HepG2 (cell line): Measurements from ENCODE around the gene ZFHX3.

ENCODE experiments used
- BRD4 ChIP-seq: sonication (generic); formaldehyde crosslinking; IDR thresholded peaks from 2 replicates; pipeline ENCODE4 v1.4.0; 2020; ENCODE audit warnings: missing genetic modification reagents
- FOXP1 ChIP-seq, 2 experiments: fragments of 450-650 bp in 1 of 2; IDR thresholded peaks; 2 replicates each; pipeline ENCODE4 v1.6.1; 2017 to 2018; ENCODE audit warnings: antibody characterized with exemption in 1 of 2
- HNRNPH1 ChIP-seq: fragments of 200-400 bp; formaldehyde crosslinking; optimal IDR thresholded peaks from 2 replicates; pipeline ENCODE3; 2017; ENCODE audit warnings: mild to moderate bottlenecking, low read depth, low read length
- HOXA5 ChIP-seq: sonication (generic); formaldehyde crosslinking; IDR thresholded peaks from 2 replicates; pipeline ENCODE4 v1.4.0; 2020; ENCODE audit warnings: missing genetic modification reagents
- PHF20 ChIP-seq: sonication (generic); formaldehyde crosslinking; IDR thresholded peaks from 2 replicates; pipeline ENCODE4 v1.5.0; 2020; ENCODE audit warnings: mild to moderate bottlenecking, missing genetic modification reagents
- PRMT3 ChIP-seq: sonication (generic); formaldehyde crosslinking; IDR thresholded peaks from 2 replicates; pipeline ENCODE4 v1.8.1; 2022; ENCODE audit warnings: low read depth, mild to moderate bottlenecking, moderate library complexity, missing genetic modification reagents, borderline replicate concordance
- SMAD1 ChIP-seq: sonication (generic); formaldehyde crosslinking; IDR thresholded peaks from 2 replicates; pipeline ENCODE4 v1.4.0; 2020; ENCODE audit warnings: missing genetic modification reagents, low read depth, mild to moderate bottlenecking, borderline replicate concordance
- SMAD3 ChIP-seq: sonication (generic); formaldehyde crosslinking; IDR thresholded peaks from 2 replicates; pipeline ENCODE4 v1.4.0; 2020; ENCODE audit warnings: missing genetic modification reagents
- SMARCC2 ChIP-seq: fragments of 450-650 bp; IDR thresholded peaks from 2 replicates; pipeline ENCODE4 v1.6.1; 2017; ENCODE audit warnings: antibody characterized with exemption, mild to moderate bottlenecking
- SMC3 ChIP-seq: IDR thresholded peaks from 2 replicates; pipeline ENCODE4 v1.6.1; 2011; ENCODE audit warnings: low read length, improper control_type of control experiment
- ZNF350 ChIP-seq: sonication (generic); formaldehyde crosslinking; IDR thresholded peaks from 2 replicates; pipeline ENCODE4 v1.4.0; 2020; ENCODE audit warnings: mild to moderate bottlenecking, low read depth, missing genetic modification reagents, borderline replicate concordance
- ZZZ3 ChIP-seq: sonication (generic); formaldehyde crosslinking; IDR thresholded peaks from 2 replicates; pipeline ENCODE4 v1.4.0; 2020; ENCODE audit warnings: missing genetic modification reagents, mild to moderate bottlenecking, borderline replicate concordance
- TF ChIP-seq, protein P1 (sequence below): sonication (generic); formaldehyde crosslinking; conservative IDR thresholded peaks from 2 replicates; pipeline ENCODE4 v1.4.0; 2020; ENCODE audit warnings: missing genetic modification reagents
- TF ChIP-seq, protein P2 (sequence below): IDR thresholded peaks from 2 replicates; pipeline ENCODE4 v1.6.1; 2016

- TF ChIP-seq HNRNPH1 (no peak), PRMT3 (CRISPR knock-in tag) (no peak), PHF20 (no peak), SMAD3 (CRISPR knock-in tag) (no peak), SMAD1 (CRISPR knock-in tag) (no peak), FOXP1 (IDR thresholded peaks at IDR 0.05) (no peak), FOXP1 (CRISPR knock-in tag; IDR thresholded peaks at IDR 0.05) (no peak), BRD4 (CRISPR knock-in tag) (no peak), SMC3 (peak; percentile 25; the same call in 1 of the 2 replicates), ZZZ3 (no peak), HOXA5 (CRISPR knock-in tag) (no peak), SMARCC2 (no peak), ZNF350 (CRISPR knock-in tag) (no peak)
- TF ChIP-seq, protein P1, sequence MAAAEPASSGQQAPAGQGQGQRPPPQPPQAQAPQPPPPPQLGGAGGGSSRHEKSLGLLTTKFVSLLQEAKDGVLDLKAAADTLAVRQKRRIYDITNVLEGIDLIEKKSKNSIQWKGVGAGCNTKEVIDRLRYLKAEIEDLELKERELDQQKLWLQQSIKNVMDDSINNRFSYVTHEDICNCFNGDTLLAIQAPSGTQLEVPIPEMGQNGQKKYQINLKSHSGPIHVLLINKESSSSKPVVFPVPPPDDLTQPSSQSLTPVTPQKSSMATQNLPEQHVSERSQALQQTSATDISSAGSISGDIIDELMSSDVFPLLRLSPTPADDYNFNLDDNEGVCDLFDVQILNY: no peak
- TF ChIP-seq, protein P2, sequence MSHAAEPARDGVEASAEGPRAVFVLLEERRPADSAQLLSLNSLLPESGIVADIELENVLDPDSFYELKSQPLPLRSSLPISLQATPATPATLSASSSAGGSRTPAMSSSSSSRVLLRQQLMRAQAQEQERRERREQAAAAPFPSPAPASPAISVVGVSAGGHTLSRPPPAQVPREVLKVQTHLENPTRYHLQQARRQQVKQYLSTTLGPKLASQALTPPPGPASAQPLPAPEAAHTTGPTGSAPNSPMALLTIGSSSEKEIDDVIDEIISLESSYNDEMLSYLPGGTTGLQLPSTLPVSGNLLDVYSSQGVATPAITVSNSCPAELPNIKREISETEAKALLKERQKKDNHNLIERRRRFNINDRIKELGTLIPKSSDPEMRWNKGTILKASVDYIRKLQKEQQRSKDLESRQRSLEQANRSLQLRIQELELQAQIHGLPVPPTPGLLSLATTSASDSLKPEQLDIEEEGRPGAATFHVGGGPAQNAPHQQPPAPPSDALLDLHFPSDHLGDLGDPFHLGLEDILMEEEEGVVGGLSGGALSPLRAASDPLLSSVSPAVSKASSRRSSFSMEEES (CRISPR knock-in tag): no peak
These were observed 20.8 kb upstream of the ZFHX3 start for GRCh38 chr16:73068541-73069401.
